Kidney epithelial cell (primary cell): ENCODE results near the gene ALDH1A1. TPM values are rescaled to one million over a fixed set of nuclear protein-coding genes. Genes with fewer than 3 reads are reported as not detected.

Source experiments
- DNase-seq: peaks from one replicate; pipeline ENCODE4 v3.0.0-alpha.2; 2010; ENCODE audit warnings: low read depth
- H3K27me3 ChIP-seq: 2 replicates; pipeline ENCODE4 v1.6.0; 2011; ENCODE audit warnings: low read length; ENCODE audit not compliant: control insufficient read depth, insufficient read depth
- H3K36me3 ChIP-seq: 2 replicates; pipeline ENCODE4 v1.5.1; 2011; ENCODE audit warnings: low read length; ENCODE audit not compliant: control insufficient read depth, insufficient read depth
- H3K4me3 ChIP-seq: 2 replicates; pipeline ENCODE4 v1.5.1; 2011; ENCODE audit warnings: low read depth, mild to moderate bottlenecking, control low read depth, low read length
- total RNA-seq: library from RNA; depleted of rRNA; stranded (reverse); fragments of >200 nt; gene quantifications from 2 replicates; pipeline ENCODE4 v1.2.3, GENCODE V29; 2015
- TF ChIP-seq, protein P1 (sequence below): IDR thresholded peaks from 2 replicates; pipeline ENCODE4 v1.5.1; 2011; ENCODE audit warnings: mild to moderate bottlenecking, moderate library complexity, low read length, control low read depth, inconsistent platforms; ENCODE audit not compliant: insufficient read depth, poor library complexity, severe bottlenecking

Gene ALDH1A1
- total RNA-seq, 1 donor from 2014 or later = 3.6 TPM

- H3K4me3 ChIP-seq = no peak overlapping the region
- TF ChIP-seq, protein P1, sequence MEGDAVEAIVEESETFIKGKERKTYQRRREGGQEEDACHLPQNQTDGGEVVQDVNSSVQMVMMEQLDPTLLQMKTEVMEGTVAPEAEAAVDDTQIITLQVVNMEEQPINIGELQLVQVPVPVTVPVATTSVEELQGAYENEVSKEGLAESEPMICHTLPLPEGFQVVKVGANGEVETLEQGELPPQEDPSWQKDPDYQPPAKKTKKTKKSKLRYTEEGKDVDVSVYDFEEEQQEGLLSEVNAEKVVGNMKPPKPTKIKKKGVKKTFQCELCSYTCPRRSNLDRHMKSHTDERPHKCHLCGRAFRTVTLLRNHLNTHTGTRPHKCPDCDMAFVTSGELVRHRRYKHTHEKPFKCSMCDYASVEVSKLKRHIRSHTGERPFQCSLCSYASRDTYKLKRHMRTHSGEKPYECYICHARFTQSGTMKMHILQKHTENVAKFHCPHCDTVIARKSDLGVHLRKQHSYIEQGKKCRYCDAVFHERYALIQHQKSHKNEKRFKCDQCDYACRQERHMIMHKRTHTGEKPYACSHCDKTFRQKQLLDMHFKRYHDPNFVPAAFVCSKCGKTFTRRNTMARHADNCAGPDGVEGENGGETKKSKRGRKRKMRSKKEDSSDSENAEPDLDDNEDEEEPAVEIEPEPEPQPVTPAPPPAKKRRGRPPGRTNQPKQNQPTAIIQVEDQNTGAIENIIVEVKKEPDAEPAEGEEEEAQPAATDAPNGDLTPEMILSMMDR = no peak
- H3K27me3 ChIP-seq = no peaks in the 10 kb centered on the region
- no peak for DNase-seq
- H3K36me3 ChIP-seq = no peaks in the 10 kb centered on the region
Measured at GRCh38 chr9:72858089-72858912, 94.6 kb downstream of the ALDH1A1 start.

DNA sequence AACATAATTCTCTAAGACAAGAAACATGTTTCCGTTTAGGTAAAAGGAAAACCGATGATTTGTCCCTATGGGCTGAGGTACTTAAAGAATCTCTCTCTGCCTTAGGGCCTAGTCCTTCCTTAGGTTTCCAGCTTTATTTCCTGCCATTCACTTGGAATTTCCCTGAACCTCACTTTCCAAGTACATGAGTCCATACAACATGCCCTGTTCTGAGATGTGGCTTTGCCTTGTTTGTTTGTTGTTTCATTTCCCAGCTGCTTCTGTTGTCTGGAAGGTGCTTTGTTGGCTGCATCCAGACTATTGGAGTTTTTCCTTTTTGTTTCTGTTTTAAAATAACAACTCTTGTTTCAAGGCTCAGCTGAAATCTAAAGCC is 95.2 kb downstream of the ALDH1A1 start:
- H3K36me3 ChIP-seq = no peaks in the 10 kb centered on the region
- H3K4me3 ChIP-seq = no peak overlapping the region
- TF ChIP-seq, protein P1 = no peak
- DNase-seq = no peak
- no peaks in the 10 kb centered on the region for H3K27me3 ChIP-seq

- Histone ChIP-seq H3K27me3 (no peaks in the 10 kb centered on the region), H3K4me3 (no peak overlapping the region), H3K36me3 (no peaks in the 10 kb centered on the region)
- TF ChIP-seq, protein P1 = peak; percentile 73
- DNase-seq = no peak
Measured at GRCh38 chr9:72856972-72857623, 95.8 kb downstream of the ALDH1A1 start.

DNA sequence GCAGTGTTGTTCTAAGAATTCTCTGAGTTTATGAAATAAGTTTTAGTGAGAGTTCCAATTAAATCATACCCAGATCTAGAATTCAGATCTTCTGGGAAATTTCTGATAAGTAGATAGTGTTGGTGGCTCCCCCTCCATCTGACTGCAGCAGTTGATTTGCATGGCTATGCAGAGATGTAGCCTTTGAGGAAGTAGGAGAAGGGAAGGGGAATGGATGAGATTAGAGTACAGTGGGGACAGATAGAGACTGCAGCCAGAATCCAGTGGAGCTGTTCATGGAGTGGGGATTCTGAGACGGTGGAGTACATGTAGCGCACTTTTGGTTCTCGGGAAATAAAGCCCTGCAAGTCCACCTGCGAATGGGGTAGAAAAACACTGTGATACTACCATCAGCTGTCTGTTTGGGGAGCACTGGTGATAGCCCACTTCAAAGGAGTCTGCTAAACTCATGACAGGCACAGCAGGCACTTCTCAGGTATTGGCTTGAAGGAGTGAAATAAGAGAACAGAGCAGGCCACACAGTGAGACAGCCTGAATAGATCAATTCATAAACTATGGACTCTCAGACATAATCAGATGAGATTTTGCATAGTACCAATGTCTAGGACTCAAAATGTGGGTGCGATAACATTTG is 96.8 kb downstream of the ALDH1A1 start:
- Histone ChIP-seq H3K27me3 (no peaks in the 10 kb centered on the region), H3K4me3 (no peak overlapping the region), H3K36me3 (no peaks in the 10 kb centered on the region)
- TF ChIP-seq, protein P1 = no peak
- no peak for DNase-seq

DNA sequence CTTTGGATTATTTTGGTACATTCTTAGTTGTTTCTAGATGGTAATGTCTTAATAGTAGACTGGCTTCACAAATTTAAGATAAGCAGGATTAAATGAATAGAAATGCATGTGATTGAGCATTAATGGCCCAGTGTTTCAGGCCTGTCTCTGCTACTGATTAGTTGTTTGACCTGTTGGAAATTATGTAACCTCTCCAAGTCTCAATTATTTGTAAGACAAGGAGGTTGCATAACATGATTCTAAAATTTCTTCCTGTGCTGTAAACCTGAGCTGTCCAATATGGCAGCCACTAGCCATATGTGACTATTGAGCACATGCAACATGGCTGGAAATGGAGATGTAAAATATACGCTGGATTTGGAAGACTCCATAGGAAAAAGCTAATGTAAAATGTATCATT is 97.5 kb downstream of the ALDH1A1 start:
- TF ChIP-seq, protein P1 = no peak
- H3K27me3 ChIP-seq = no peaks in the 10 kb centered on the region
- no peak for DNase-seq
- no peaks in the 10 kb centered on the region for H3K36me3 ChIP-seq
- H3K4me3 ChIP-seq = no peak overlapping the region

Other genes with a start within 250 kb of the ALDH1A1 start
- gene ANXA1, start 198.8 kb upstream of the ALDH1A1 start, total RNA-seq = 167 and 189 TPM in 2 replicates